RWPE2 (cell line): ENCODE data around the gene PPFIA3.

Experiments used
- ATAC-seq: fragments of 200-7000 bp; cut with Tn5 transposase; 3 replicates; pipeline ENCODE4 v1.9.1; 2021; ENCODE audit warnings: low read depth
- DNase-seq: peaks from one replicate; pipeline ENCODE4 v3.0.0-alpha.2; 2020; ENCODE audit warnings: low spot score
- H3K27ac ChIP-seq: fragments of 450-650 bp; 2 replicates; pipeline ENCODE4 v1.5.1; 2017; ENCODE audit warnings: mild to moderate bottlenecking; ENCODE audit not compliant: poor library complexity, severe bottlenecking
- H3K27me3 ChIP-seq: fragments of 250-450 bp; sonication (Bioruptor Pico); 2 replicates; pipeline ENCODE4 v1.5.1; 2021; ENCODE audit warnings: mild to moderate bottlenecking, moderate library complexity; ENCODE audit not compliant: insufficient read depth, poor library complexity, severe bottlenecking
- H3K36me3 ChIP-seq: fragments of 250-450 bp; sonication (Bioruptor Pico); 2 replicates; pipeline ENCODE4 v1.5.1; 2020; ENCODE audit warnings: low read depth, mild to moderate bottlenecking, moderate library complexity
- H3K4me1 ChIP-seq: fragments of 250-450 bp; sonication (Bioruptor Pico); 2 replicates; pipeline ENCODE4 v1.5.1; 2021; ENCODE audit warnings: mild to moderate bottlenecking, moderate library complexity; ENCODE audit not compliant: insufficient read depth, poor library complexity, severe bottlenecking
- H3K4me3 ChIP-seq: fragments of 250-450 bp; sonication (Bioruptor Pico); 2 replicates; pipeline ENCODE4 v1.5.1; 2021; ENCODE audit warnings: mild to moderate bottlenecking, moderate library complexity; ENCODE audit not compliant: severe bottlenecking
- H3K9me3 ChIP-seq: fragments of 250-450 bp; sonication (Bioruptor Pico); 2 replicates; pipeline ENCODE4 v1.5.1; 2021; ENCODE audit warnings: mild to moderate bottlenecking, moderate library complexity; ENCODE audit not compliant: severe bottlenecking
- TF ChIP-seq, protein P1 (sequence below): fragments of 450-650 bp; IDR thresholded peaks from one replicate; pipeline ENCODE4 v1.5.1; 2017; ENCODE audit warnings: mild to moderate bottlenecking, moderate library complexity; ENCODE audit not compliant: poor library complexity, severe bottlenecking

PPFIA3 gene

GRCh38 chr19:49092686-49093085, 26.7 kb upstream of the PPFIA3 start:
- peaks cover 7% of the 10 kb centered on the region for H3K4me1 ChIP-seq
- TF ChIP-seq, protein P1, sequence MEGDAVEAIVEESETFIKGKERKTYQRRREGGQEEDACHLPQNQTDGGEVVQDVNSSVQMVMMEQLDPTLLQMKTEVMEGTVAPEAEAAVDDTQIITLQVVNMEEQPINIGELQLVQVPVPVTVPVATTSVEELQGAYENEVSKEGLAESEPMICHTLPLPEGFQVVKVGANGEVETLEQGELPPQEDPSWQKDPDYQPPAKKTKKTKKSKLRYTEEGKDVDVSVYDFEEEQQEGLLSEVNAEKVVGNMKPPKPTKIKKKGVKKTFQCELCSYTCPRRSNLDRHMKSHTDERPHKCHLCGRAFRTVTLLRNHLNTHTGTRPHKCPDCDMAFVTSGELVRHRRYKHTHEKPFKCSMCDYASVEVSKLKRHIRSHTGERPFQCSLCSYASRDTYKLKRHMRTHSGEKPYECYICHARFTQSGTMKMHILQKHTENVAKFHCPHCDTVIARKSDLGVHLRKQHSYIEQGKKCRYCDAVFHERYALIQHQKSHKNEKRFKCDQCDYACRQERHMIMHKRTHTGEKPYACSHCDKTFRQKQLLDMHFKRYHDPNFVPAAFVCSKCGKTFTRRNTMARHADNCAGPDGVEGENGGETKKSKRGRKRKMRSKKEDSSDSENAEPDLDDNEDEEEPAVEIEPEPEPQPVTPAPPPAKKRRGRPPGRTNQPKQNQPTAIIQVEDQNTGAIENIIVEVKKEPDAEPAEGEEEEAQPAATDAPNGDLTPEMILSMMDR: no peak
- peaks cover 92% of the 10 kb centered on the region for H3K36me3 ChIP-seq
- H3K27ac ChIP-seq: no peak overlapping the region
- no peaks in the 10 kb centered on the region for H3K9me3 ChIP-seq
- ATAC-seq (no peak), DNase-seq (no peak)
- H3K4me3 ChIP-seq: no peak overlapping the region
- no peaks in the 10 kb centered on the region for H3K27me3 ChIP-seq

DNA sequence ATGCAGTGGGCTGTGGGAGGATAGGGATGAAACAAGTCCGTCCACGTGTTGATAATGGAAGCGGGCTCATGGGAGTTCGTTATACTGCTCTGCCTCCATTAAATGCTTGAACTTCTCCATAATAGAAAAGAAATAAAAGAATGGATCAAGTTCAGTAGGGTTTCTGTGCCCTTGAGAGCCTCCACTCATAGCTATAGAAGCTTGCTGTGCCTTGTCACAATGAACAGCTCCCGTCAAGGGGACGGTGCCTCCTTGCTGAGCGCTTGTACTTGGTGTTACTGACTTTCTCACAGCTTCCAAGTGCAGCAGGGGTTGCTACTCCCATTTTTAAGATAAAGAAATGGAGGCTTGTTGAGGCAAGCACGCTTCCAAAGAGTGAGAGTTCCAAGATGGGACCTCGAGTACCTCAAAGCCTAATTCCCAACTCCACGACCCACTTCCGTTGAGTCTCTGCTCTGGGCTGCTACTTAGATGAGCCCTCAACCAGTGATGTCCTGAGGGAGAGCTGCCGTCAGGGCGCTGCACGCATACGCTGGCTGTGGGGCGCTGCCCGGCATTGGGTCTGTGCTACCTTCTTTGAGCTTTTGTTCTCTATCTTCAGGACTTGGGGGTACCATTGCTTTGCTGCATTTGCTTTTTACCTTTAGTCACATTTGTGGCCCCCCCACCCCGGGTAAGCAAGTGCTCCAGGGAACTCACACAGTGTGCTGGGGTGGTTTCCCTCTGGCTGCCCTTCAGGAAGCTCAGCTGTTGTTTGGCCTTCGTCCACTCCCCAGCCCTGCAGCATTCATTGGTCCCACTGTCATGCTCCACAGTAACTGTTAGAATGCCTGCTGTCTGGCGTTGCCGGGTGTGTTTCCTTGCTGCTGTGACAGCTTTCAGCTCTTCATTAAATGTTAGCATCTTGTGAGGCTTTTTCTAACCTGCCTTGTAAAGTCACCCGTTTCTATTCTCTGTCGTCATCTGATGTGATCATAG, 24.6 kb upstream of the PPFIA3 start:
- Histone ChIP-seq H3K4me1 (peaks cover 7% of the 10 kb centered on the region), H3K36me3 (peaks cover 95% of the 10 kb centered on the region), H3K4me3 (no peak overlapping the region), H3K27me3 (no peaks in the 10 kb centered on the region), H3K9me3 (no peaks in the 10 kb centered on the region), H3K27ac (no peak overlapping the region)
- TF ChIP-seq, protein P1: no peak
- DNase-seq (no peak), ATAC-seq (no peak)

DNA sequence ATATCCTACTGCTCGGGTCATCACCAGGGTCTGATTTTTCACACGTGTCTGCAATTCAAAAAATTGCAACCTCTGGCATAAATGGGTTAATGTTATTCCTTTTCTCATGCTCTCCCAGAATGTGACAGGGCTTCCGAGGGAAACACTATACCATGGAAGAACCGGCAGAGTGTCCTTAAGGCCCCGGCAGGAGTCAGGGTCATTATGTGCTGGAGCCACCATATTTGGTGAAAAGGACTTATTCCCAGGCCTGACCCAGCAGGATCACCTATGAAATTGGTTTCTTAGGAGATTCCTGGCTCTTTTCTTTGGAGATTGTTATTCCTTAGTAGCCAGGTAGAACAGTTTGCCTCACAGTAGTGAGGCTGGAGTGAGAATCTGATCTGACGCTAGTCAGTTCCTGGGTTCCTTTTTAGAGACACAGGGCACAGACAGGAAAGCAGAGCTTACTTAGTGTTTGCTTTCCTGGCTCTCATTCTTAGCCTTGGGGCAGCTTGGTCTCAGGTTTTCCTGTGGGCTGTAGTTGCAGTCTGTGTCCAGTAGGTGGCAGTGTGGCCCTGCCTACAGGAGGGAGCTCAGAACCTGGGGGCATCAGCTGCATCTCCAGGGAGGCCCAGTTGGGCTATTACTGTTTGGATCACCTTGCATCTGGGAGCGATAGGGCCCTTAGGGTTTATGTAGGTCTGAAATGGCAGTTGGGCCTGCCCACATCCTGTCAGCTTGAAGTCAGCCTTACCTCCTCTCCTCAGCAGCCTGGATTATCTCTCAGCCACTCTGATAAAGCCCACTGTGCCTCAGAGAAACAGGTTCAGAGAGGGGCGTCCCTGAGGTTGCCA, 21.7 kb upstream of the PPFIA3 start:
- no peak for DNase-seq

DNA sequence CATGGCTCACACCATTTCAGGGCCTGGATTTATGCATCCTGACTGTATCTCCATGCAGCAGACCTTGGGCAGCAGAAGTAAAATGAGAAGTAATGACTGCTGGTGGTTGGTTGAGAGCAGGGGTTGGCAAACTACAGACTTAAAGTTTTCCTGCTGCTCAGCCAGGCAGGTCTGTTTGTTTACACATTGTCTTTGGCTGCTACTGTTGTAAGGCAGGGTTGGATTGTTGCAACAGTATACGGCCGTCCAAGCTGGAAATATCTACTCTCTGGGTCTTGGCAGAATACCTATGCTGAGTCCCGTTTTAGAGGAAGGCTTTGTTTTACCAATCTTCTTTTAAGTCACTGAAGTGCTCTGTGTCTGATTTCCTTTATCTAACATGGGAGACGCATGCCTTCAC, 20.5 kb upstream of the PPFIA3 start:
- ATAC-seq: no peak
- H3K27me3 ChIP-seq: no peaks in the 10 kb centered on the region
- DNase-seq: no peak
- no peak overlapping the region for H3K27ac ChIP-seq
- H3K36me3 ChIP-seq: peaks cover 88% of the 10 kb centered on the region
- no peaks in the 10 kb centered on the region for H3K9me3 ChIP-seq
- TF ChIP-seq, protein P1: no peak
- peaks cover 7% of the 10 kb centered on the region for H3K4me1 ChIP-seq
- no peak overlapping the region for H3K4me3 ChIP-seq

More for the DNA sequence above, 21.7 kb upstream of the PPFIA3 start:
- no peak overlapping the region for H3K27ac ChIP-seq
- peaks cover 85% of the 10 kb centered on the region for H3K36me3 ChIP-seq
- TF ChIP-seq, protein P1: peak; percentile 96
- peak; percentile 80 for ATAC-seq
- no peak overlapping the region for H3K4me3 ChIP-seq
- no peaks in the 10 kb centered on the region for H3K9me3 ChIP-seq
- H3K4me1 ChIP-seq: peaks cover 7% of the 10 kb centered on the region
- no peaks in the 10 kb centered on the region for H3K27me3 ChIP-seq
